HS-27A (cell line): Measurements from ENCODE around the gene LCN6.
"Not testable (repeated sequence)": the region's sequence is repeated elsewhere in the genome, so short reads cannot be mapped to it uniquely, and the experiment has no call there.

Experiments used
- DNase-seq: peaks from one replicate; pipeline ENCODE4 v3.0.0-alpha.2; 2012; ENCODE audit warnings: low read depth, missing footprints

LCN6 gene

DNA sequence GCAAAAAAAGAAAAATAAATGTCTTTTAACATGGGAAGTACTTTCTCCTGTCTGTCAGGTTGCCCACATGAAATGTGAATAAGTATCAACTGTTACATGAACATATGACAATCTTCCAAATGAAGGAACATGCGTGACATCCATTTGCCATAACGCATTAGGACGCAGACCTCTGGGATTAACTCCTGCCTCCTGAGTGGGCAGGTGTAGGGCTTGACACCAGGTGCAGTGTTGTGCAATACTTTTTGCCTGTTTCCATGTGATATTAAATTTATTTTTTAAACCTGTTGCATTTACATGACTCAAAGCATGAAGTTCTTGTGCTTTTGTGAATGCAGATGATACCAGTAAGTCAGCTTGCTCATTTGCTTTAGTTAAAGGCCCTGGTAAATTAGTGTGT, 34.1 kb upstream of the LCN6 start:
- no peak for DNase-seq

DNA sequence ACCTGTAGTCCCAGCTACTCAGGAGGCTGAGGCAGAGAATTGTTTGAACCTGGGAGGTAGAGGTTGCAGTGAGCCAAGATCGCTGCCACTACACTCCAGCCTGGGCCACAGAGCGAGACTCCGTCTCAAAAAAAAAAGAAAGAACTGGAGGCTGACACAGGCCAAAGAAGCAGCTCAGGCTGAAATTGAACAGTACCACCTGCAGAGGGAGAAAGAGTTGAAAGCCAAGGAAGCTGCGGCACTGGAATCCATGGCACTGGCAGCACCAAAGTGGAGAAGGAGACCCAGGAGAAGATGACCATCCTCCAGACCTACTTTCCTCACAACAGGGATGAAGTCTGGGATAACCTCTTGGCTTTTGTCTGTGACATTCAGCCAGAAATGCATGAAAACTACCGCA, 31.5 kb upstream of the LCN6 start:
- no peak for DNase-seq

DNA sequence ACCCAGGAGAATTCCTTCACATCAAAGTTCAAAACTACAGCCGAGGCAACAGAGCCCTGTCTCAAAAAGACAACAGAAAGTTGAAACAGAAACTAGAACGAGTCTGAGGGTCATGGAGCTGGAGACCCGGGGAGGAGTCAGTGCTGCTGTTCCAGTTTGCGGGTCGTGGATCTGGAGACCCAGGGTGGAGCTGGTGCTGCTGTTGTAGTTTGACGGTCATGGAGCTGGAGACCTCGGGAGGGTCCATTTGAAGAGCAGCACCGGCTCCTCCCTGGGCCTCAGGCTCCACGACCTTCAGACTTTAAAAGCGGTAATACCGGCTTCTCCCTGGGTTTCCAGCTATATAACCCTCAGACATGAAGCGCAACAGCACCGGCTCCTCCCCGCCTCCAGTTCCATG, 29.0 kb upstream of the LCN6 start:
- no peak for DNase-seq

DNA sequence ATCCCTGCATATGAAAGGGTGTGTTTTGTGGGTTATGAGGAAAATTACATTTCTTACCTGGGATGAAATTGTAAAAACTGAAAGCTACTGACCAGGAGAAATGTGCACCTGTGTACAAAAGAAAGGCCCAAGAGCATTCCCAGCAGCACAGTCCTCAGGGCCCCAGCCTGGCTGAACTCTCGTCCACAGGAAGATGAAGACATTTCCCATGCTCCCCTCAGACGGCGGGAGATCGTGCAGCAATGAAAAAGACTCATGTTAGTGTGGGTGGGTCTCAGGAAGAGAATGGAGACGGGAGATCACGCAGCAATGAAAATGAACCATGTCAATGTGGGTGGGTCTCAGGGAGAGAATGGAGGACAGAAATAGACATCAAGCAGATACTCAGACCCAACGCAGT, 28.6 kb upstream of the LCN6 start:
- DNase-seq: no peak

DNA sequence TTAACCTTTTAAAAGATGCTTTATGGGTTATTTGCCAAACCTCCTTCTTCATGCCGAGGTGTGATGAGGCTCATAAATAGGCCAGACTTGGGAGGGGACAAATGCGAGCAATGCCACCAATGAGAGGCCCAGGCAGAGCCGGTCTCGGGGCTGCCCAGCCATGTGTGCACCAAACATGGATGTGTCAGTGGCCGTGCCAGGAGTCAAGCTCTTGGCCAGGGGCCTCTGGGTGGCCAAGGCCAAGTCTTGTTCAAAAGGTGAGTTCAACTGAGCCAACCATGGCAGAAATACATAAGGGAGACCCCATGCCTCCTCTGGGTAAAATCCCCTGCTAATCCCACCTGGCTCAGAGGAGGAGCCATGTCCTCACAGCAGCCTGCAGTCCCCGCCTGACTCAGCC, 26.9 kb upstream of the LCN6 start:
- DNase-seq: no peak

DNA sequence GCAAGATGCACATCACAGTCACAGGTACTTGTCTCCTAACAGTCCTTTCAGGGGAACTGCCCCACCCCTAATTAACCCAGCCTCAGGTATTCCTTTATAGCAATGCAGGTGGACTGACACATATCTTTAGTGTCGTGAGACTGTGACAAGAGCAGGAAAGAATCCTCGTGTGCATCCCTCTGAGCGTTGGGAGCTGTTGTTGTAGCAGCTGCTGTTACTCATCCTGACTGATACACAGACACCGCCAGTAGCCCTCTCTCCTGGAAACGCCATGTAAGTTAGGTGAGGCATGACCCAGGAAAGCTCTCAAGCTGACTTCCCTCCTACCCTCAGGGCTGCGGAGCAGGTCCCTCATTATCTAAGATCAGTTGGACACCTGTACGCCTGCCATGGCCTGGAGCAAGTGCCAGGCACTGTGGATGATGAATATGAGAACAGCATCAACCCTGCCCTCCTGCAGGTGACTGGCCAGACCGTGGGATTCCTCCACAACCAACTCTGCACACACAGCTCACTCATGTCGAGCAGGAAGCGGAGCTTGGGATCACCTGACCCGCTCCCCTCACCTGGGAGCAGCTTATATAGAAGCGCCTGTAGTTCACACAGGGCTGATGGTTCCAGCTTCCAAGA, 26.2 kb upstream of the LCN6 start:
- DNase-seq: no peak

DNA sequence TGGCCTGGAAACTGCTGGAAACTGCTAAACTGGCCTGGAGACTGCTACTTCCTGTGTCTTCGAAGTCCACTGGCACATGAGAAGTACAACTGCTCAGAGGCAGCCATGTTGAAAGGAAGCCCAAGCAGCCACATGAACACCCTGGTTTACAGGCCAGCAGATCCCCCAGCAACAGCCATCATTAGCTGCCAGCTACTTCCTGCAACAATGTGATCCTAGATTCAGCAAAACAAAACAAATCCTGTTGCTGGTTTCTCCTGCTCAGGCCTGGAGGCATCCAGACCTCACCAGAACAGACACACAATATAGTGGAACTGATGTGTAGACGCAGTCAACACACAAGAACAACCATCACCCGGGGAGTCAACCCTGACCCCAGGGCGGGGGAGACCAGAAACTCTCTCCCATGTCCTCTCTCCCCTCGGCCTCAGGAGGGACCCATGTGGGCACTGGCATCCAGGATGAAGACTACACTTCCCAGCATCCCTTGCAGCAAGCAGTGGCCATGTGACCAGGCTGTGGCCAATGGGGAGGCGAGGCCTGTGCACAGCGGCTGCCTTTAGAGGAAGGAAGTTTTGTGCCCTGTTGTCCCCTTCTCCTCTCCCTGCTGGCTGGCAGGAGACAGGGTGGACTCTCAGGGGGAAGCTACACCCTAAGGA, 25.2 kb upstream of the LCN6 start:
- DNase-seq: no peak

DNA sequence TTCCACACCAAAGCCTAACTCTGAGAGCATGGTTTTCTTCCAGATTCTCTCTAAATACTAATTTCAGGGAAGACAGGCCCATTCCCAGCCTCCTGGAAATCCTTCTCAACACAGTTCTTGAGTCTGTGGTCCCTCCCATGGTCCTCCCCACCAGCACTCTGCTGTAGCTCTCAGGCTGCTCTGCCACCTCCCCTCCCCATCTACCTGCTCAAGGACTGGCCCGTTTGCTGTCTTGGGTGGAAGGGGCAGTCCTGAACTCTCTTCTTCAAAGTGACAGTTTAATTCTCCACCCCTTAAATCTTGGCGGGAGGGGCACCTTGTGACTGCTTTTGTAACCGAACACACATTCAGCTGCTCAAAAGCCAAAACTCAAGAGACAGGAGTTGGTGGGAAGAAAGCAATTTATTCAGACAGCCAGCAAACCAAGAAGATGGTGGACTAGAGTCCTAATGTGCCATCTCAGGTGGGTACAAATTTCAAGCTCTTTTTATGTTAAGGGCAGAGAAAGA, 23.6 kb upstream of the LCN6 start:
- no peak for DNase-seq

DNA sequence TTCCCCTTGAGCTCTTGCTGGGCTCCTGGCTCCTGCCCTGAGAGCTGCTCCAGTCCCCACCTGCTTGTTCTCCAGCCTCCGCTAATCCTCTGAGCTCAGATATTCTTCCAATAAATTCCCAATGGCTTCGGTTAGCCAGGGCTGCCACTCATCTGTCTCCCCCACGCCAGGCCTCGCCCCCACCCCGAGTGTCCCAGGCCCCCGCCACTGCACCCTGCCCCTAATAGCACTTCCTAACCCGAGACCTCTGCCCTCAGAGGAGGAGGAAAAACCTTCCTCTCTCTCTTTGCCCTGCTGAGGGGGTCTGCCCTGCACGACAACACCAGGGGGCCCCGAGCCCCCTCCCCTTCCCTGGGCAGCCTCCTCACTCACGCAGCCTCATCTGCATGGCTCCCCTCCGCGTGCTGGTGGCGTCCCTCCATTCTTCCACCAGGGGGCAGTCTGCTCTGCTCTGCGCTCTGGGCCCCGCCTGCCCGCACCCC, 21.4 kb upstream of the LCN6 start:
- DNase-seq: no peak

DNA sequence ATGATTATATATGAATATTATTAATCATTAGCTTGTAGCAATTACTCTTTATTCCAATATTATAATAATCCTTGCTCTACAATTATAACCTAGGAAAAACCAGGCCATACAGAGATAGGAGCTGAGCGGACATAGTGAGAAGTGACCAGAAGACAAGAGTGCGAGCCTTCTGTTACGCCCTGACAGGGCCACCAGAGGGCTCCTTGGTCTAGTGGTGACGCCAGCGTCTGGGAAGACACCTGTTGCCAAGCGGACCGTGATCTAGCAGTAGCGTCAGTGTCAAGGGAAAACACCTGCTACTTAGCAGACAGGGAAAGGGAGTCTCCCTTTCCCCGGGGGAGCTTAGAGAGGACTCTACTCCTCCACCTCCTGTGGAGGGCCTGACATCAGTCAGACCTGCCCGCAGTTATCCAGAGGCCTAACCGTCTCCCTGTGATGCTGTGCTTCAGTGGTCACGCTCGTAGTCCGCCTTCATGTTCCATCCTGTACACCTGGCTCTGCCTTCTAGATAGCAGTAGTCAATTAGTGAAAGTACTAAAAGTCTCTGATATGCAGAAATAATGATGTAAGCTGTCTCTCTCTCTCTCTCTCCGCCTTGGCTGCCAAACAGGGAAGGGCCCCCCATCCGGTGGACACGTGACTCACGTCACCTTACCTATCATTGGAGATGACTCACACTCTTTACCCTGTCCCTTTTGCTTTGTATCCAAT, 18.2 kb upstream of the LCN6 start:
- not testable (repeated sequence) for DNase-seq

DNA sequence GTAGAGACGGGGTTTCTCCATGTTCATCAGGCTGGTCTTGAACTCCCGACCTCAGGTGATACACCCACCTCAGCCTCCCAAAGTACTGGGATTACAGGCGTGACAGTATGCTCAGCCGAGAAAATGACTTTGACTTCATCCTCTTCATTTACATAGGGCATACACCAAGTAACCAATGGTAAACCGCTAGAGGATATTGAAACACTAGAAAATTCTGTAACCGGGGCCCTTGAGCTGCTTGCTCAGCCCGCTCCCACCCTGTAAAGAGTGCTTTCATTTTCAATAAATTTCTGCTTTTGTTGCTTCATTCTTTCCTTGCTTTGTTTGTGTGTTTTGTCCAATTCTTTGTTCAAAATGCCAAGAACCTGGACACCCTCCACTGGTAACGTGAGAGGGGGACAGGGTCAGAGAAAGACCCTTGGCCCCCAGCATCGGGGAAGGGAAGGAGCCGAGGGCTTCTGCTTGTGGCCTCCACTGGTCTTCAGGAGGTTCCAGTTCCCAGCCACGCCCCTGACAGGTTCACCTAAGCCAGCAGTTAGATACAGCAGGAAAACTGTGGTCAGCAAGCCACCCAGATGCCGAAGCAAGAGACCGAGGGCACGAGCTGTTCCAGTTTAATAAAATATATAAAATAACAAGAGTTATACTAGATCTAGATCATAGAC, 17.6 kb upstream of the LCN6 start:
- DNase-seq: not testable (repeated sequence)

DNA sequence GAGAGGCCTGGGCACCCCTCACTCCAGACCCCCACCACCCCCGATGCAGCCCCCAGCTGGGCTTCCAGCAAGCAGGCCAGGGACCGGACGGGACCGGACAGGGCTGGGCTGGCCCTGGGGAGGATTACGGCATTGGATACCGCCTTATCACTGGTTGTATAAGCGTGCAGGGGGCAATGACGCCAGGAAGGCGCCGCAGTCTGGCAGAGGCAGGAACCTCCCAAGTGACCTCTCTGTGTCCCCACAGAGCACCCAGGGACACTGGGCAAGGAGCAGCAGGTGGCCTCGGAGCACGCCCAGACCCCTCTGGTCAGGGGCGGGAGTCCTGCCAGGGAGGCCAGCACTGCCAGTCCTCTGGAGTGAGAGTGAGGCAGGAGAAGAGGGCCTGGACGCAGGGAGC, 16.7 kb upstream of the LCN6 start:
- DNase-seq: no peak

DNA sequence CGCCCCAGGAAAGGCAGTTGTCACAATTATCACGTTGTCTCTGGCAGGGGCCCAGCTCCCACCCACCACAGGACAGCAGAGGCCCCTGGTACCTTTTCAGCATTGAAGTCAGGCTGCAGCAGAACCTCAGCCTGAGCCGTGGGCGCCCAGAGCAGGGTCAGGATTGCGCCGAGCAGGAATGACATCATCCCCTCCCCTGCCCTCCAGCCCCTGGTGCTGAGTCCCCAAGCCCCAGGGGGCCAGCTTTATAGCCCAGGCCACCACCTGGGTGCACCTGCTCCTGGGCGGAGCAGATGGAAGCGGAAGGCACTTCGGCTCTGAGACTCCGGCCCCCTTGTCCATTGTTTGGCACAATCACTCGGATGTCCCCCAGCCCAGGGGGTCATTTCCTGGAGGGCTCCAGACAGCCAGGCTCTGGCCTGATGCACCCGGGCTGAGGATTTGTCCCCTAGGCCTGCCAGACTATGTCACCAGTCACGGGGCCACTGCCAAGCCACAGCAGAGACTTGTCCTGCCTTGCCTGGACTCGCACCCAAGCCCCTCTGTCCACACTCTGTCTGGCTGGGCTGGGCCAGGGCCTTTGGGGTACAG, 16.1 kb upstream of the LCN6 start, which contains the start of gene LCN15:
Gene LCN15, minus strand, starts transcription at position 218 of the 591 bp plus-strand sequence. Its CDS starts 30 bp downstream, at position 188.
- DNase-seq: no peak

DNA sequence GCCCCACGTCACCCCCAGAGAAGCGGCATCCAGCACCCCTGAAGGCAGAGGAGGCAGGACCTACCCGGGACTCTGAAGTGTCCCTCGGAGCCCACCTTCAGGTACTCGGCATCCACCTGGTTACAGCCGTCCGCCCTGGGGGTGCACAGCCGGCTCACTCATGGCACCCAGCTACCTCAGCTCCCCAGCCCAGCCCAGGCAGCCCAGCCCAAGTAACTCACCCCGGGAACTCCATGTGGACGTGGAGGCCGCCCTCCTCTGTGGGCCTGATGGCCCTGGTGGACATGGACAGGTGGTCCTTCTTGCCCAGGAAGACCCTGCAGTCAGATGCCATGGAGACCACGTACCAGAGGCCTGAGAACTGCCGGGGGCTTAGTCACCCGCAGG, 15.3 kb upstream of the LCN6 start:
- no peak for DNase-seq

DNA sequence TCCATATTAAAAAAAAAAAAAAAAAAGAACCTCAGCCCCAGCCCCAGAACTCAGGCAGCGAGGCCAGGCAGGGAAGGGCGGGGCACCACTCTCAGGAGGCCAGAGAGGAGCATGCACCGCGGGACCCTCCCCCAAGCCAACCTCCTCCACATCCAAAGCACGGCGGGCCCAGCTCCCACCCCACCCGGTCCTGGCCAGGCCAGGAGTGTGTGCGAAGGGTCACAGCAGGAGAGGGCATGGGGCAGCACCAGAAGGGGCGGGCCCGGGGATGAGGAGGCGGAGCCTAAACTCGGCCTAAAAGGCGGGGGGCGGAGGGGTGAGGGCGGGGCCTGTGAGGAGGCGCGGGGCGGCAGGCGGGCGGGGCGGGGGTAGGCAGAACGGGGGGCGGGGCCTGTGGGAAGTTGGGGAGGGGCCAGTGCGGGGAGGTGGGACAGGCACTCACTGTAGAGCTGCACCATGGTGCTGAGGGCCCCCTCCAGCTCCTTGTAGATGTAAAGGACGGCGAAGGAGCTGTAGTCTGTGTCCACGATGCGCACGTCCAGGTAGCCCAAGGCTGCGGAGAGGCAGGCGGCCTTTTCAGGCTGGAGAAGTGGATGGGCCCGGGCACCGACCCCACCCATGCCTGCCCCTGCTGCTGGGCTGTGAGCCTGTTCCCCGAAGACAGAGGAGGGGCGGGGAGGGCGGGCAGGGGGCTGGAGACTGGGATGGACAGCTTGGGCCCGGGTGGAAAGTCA, 14.8 kb upstream of the LCN6 start:
- no peak for DNase-seq

DNA sequence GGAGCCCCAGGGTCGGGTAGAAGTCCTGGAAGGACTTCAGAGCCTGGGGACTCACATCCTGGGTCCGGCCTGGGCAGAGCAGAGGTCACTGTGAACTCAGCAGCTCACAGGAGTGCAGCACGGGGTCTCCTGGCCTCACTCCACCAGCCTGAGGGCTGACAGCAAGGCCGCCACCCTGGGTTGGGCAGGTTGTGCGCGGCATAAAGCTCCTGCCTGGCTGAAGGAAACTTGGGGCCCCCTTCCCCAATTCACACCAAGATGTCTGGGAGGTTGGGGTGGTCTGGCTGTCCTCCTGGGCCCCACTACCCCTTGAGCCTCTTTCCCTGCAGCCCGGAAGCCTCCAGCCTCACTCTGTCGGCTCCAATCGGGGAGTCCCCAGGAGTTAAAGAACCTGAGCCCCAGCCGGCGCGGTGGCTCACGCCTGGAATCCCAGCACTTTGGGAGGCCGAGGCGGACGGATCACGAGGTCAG, 13.9 kb upstream of the LCN6 start:
- no peak for DNase-seq

DNA sequence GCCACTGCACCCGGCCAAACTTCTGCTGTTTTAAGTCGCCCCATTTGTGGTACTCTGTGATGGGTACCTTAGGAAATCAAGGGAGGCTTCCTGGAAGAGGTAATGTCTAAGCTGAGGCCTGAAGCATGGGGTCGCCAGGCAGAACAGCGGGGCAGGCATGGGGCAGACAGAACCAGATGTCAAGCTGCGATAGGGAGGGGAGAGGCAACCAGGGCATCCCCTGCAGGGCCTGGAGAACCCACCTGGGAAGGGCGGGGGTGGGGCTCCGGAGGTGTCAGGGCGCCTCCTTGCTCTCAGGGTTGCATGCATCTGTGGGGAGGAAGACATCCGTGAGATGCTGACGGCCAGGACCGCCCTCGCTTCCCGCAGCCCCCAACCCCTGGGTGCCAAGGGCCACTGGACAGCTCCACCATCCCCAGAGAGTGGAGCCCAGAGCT, 13.2 kb upstream of the LCN6 start:
- no peak for DNase-seq

DNA sequence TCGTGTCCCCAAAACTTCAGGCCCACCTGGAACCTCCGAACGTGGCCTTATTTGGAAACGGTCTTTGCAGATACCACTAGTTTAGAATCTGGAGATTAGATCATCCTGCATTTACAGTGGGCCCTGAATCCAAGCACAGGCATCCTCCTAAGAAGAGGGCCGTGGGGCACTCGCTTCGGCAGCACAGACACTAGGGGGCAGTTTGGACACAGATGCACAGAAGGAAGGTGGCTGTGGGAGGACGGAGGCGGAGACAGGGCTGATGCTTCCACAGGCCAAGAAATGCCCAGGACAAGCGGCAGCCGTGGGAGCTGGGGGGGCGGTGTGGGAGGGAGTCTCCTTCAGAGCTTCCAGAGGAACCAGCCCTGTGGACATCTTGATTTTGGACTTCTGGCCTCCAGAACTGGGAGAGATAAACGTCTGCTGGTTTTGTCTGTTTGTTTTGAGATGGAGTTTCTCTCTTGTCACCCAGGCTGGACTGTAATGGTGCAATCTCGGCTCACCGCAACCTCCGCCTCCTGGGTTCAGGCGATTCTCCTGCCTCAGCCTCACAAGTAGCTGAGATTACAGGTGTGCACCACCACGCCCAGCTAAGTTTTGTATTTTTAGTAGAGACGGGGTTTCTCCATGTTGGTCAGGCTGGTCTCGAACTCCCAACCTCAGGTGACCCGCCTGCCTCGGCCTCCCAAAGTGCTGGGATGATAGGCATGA, 12.7 kb upstream of the LCN6 start:
- DNase-seq: peak; percentile 9

DNA sequence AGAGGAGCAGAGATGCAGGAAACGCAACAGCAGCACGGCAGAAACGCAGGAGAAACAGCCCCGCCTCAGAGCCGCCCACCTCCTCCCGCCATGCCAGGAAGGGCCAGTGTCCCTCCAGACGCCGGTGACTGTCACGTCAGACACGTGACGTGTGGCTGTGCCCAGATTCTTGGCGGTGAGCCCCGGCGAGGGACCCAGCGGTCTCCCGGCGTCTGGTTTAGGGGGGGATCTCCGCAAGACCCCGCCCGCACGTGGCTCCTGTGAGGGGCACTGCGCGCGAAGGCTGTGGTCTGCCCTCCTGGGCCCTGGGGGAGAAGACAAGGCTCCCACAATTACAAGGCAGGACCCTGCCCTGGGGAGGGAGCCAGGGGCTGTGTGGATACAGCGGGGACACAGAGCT, 12.1 kb upstream of the LCN6 start:
- no peak for DNase-seq
